GM12878 (cell line): Measurements from ENCODE around the gene TSPAN16. TPM values are rescaled to one million over a fixed set of nuclear protein-coding genes. Genes with fewer than 3 reads are reported as not detected.

Experiments
- ATAC-seq: fragments of 200-7000 bp; cut with Tn5 transposase; 3 replicates; pipeline ENCODE4 v1.9.1; 2020; ENCODE audit warnings: mild to moderate bottlenecking, moderate library complexity
- BruUV-seq: library from RNA; stranded (reverse); fragments of 400-500 nt; replicated peaks from 2 replicates; lab custom pipeline; 2021; lab: Mats Ljungman, UMichigan
- CTCF ChIA-PET: fragments of 300-600 bp; sonication (Branson Sonifier 250); formaldehyde crosslinking; extraction: SDS; loops from one replicate; lab custom pipeline; 2021; ENCODE audit warnings: inconsistent platforms; lab: Yijun Ruan, JAX
- POLR2A ChIA-PET: fragments of 350-600 bp; formaldehyde crosslinking; extraction: SDS; loops from one replicate; lab custom pipeline; 2021; ENCODE audit warnings: inconsistent platforms; lab: Charles Lee
- RAD21 ChIA-PET: fragments of 300-600 bp; sonication (Branson Sonifier 250); formaldehyde crosslinking; loops from one replicate; lab custom pipeline; 2023; ENCODE audit warnings: antibody characterized with exemption; ENCODE audit not compliant: unreplicated experiment; lab: Charles Lee
- SMC1A ChIA-PET: fragments of 300-600 bp; sonication (Branson Sonifier 250); formaldehyde crosslinking; loops from one replicate; lab custom pipeline; 2023; ENCODE audit not compliant: unreplicated experiment, uncharacterized antibody; lab: Charles Lee
- DNase-seq: peaks from one replicate; pipeline ENCODE4 v3.0.0-alpha.2; 2011; ENCODE audit warnings: low read depth, low spot score
- FAIRE-seq: peaks from 3 replicates; lab custom pipeline; 2011; peaks lifted over from hg19 to GRCh38; lab: Jason Lieb, UNC
- H2AFZ ChIP-seq: 2 replicates; pipeline ENCODE4 v1.6.0; 2011; ENCODE audit warnings: low read depth, low read length, control low read depth; ENCODE audit not compliant: control insufficient read depth
- H3K27ac ChIP-seq: 2 replicates; pipeline ENCODE4 v1.5.1; 2011; ENCODE audit warnings: control low read depth; ENCODE audit not compliant: control insufficient read depth, insufficient read depth
- H3K27me3 ChIP-seq, 2 experiments: replicated peaks in 1 of 2; 2 replicates each; pipeline versions ENCODE4 v1.6.0 to v1.6.1; 2011; ENCODE audit warnings: low read length in 1 of 2; ENCODE audit not compliant: control insufficient read depth in 2 of 2, insufficient read depth in 2 of 2
- H3K36me3 ChIP-seq, 2 experiments: 2 replicates each; pipeline ENCODE4 v1.5.1; 2011; ENCODE audit warnings: low read length in 1 of 2; ENCODE audit not compliant: control insufficient read depth in 2 of 2, insufficient read depth in 2 of 2
- H3K4me1 ChIP-seq: 2 replicates; pipeline ENCODE4 v1.6.1; 2011; ENCODE audit warnings: mild to moderate bottlenecking, low read length, moderate library complexity, mixed read lengths; ENCODE audit not compliant: control insufficient read depth, insufficient read depth
- H3K4me2 ChIP-seq: 2 replicates; pipeline ENCODE4 v1.6.0; 2011; ENCODE audit warnings: control low read depth; ENCODE audit not compliant: control insufficient read depth, insufficient read depth
- H3K4me3 ChIP-seq: fragments of 200-600 bp; sonication (generic); 2 replicates; pipeline ENCODE4 v1.5.1; 2016
- H3K79me2 ChIP-seq: 2 replicates; pipeline ENCODE4 v1.6.0; 2011; ENCODE audit warnings: low read length; ENCODE audit not compliant: control insufficient read depth, insufficient read depth
- H3K9ac ChIP-seq: 2 replicates; pipeline ENCODE4 v1.8.0; 2011; ENCODE audit warnings: low read length, control low read depth, mixed read lengths; ENCODE audit not compliant: control insufficient read depth, insufficient read depth
- H3K9me3 ChIP-seq: replicated peaks from 3 replicates; pipeline ENCODE4 v1.5.1; 2011; ENCODE audit warnings: mild to moderate bottlenecking, low read length; ENCODE audit not compliant: control insufficient read depth, insufficient read depth
- H4K20me1 ChIP-seq: 2 replicates; pipeline ENCODE4 v1.6.0; 2011; ENCODE audit not compliant: control insufficient read depth, insufficient read depth
- CBFB ChIP-seq: IDR thresholded peaks from 2 replicates; pipeline ENCODE4 v1.6.1; 2016; ENCODE audit warnings: antibody characterized with exemption, low read depth
- ETV6 ChIP-seq, 2 experiments: fragments of 450-650 bp in 1 of 2; IDR thresholded peaks in 1 of 2; conservative IDR thresholded peaks in 1 of 2; 2 replicates each; pipeline ENCODE4 v1.6.1; 2014; ENCODE audit warnings: antibody characterized with exemption in 1 of 2, borderline replicate concordance in 1 of 2, low read depth in 1 of 2, mild to moderate bottlenecking in 1 of 2, moderate library complexity in 1 of 2
- FOS ChIP-seq: IDR thresholded peaks from 3 replicates; pipeline ENCODE4 v1.6.1; 2011; ENCODE audit warnings: borderline replicate concordance; ENCODE audit not compliant: insufficient read length; ENCODE audit errors: extremely low read depth
- NR2C1 ChIP-seq: fragments of 450-650 bp; IDR thresholded peaks from 2 replicates; pipeline ENCODE4 v1.6.1; 2017; ENCODE audit warnings: antibody characterized with exemption, mild to moderate bottlenecking, moderate library complexity
- RBBP5 ChIP-seq: fragments of 200-600 bp; sonication (generic); conservative IDR thresholded peaks from 2 replicates; pipeline ENCODE4 v1.6.1; 2016
- RFX5 ChIP-seq: IDR thresholded peaks from 2 replicates; pipeline ENCODE4 v1.6.1; 2011; ENCODE audit warnings: low read depth, low read length, improper control_type of control experiment
- RUNX3 ChIP-seq: IDR thresholded peaks from 2 replicates; pipeline ENCODE4 v1.6.1; 2012; ENCODE audit warnings: low read length, inconsistent platforms
- STAT1 ChIP-seq: fragments of 450-650 bp; conservative IDR thresholded peaks from 2 replicates; pipeline ENCODE4 v1.6.1; 2014; ENCODE audit warnings: antibody characterized with exemption, mild to moderate bottlenecking
- WGBS: methylation state at CpG from one replicate; pipeline ENCODE4 v1.1.6; 2016; ENCODE audit warnings: low lambda C conversion rate; ENCODE audit not compliant: insufficient replicate concordance, insufficient coverage; ENCODE audit errors: missing lambda C conversion rate; 5-methylcytosine and 5-hydroxymethylcytosine counted together
- in situ Hi-C: fragments of 300-500 bp; cut with MboI; formaldehyde crosslinking; loops from 9 replicates; pipeline ENCODE4 v1.14.3; 2018; ENCODE audit warnings: mixed read lengths
- intact Hi-C: fragments of 100-400 bp; cut with micrococcal nuclease; formaldehyde crosslinking; loops from one replicate; pipeline ENCODE4 v1.14.2; 2022; ENCODE audit not compliant: unreplicated experiment
- polyA plus RNA-seq, 11 experiments: library from polyadenylated mRNA; depleted of rRNA in 4 of 11; unstranded in 6 of 11; stranded (reverse) in 5 of 11; fragments of >200 nt; fragmentation: Nextera tagmentation in 4 of 11; fragmentation: Illumina TruSeq in 1 of 11; extraction: Ambion mirVana in 4 of 11; extraction: Trizol in 1 of 11; gene quantifications; 1 replicate in 1 of 11; 2 replicates in 10 of 11; pipeline versions ENCODE4 v1.2.1 to v1.2.3, GENCODE V29; 2011 to 2016; ENCODE audit warnings: inconsistent platforms in 2 of 11, missing spikeins in 2 of 11, low read depth in 1 of 11
- total RNA-seq, 4 experiments: library from RNA; depleted of rRNA in 3 of 4; stranded (reverse); fragments of >200 nt in 3 of 4; fragmentation: Illumina TruSeq in 1 of 4; extraction: Trizol in 1 of 4; gene quantifications; 2 replicates each; pipeline versions ENCODE4 v1.2.1 to v1.2.3, GENCODE V29; 2013 to 2021
- TF ChIP-seq, protein P1 (sequence below): IDR thresholded peaks from 2 replicates; pipeline ENCODE4 v1.6.1; 2012; ENCODE audit warnings: low read depth, low read length, improper control_type of control experiment
- TF ChIP-seq, protein P2 (sequence below): IDR thresholded peaks from 2 replicates; pipeline ENCODE4 v1.6.1; 2011; ENCODE audit warnings: borderline replicate concordance, low read depth, mild to moderate bottlenecking, moderate library complexity, mixed read lengths, low read length; ENCODE audit not compliant: insufficient read depth; ENCODE audit errors: extremely low read length
- TF ChIP-seq, protein P3 (sequence below): fragments of 450-650 bp; formaldehyde crosslinking; IDR thresholded peaks from 2 replicates; pipeline ENCODE4 v1.4.0; 2022; ENCODE audit warnings: mild to moderate bottlenecking, moderate library complexity
- TF ChIP-seq, protein P4 (sequence below): IDR thresholded peaks from 2 replicates; pipeline ENCODE4 v1.6.1; 2012; ENCODE audit warnings: low read depth, low read length, improper control_type of control experiment
- TF ChIP-seq, protein P5 (sequence below): IDR thresholded peaks from 2 replicates; pipeline ENCODE4 v1.6.1; 2011; ENCODE audit warnings: low read depth, low read length, improper control_type of control experiment, borderline replicate concordance
- TF ChIP-seq, protein P6 (sequence below): fragments of 450-650 bp; conservative IDR thresholded peaks from 2 replicates; pipeline ENCODE4 v1.6.1; 2017; ENCODE audit warnings: mild to moderate bottlenecking, moderate library complexity

Gene TSPAN16
- total and polyA plus RNA-seq, 10 of the 15 experiments (the other 5 are each of a cell fraction or from before 2014, with no cell fraction given), result not detected

DNA sequence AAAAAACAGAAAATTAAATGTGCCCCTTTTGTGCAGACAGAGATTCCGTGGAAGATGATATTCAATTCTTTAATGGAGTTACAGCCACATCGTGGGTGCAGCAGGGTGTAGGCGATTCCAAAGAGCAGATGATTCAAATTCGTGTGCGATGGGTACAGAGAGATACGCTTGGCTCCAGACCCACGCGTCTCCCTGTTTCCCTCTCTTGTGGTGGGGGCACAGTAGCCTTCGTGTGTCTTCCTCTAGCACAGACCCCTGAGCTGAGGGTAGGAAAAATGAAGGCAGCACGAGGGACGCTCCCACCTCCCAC lies 4.8 kb downstream of the TSPAN16 start:
- intact Hi-C loops (no loop called here), in situ Hi-C loops (no loop called here)
- WGBS, result 49% methylated on average over 11 of the region's 11 CpGs
- ATAC-seq, result no peak
- Histone ChIP-seq H3K9me3 (no peaks in the 10 kb centered on the region), H3K9ac (no peak overlapping the region), H3K4me2 (no peak overlapping the region), H3K27me3 (no peaks in the 10 kb centered on the region), H2AFZ (no peak overlapping the region), H3K36me3 (no peaks in the 10 kb centered on the region), H4K20me1 (no peaks in the 10 kb centered on the region), H3K4me1 (no peaks in the 10 kb centered on the region), H3K27ac (no peak overlapping the region), H3K4me3 (no peak overlapping the region), H3K79me2 (no peaks in the 10 kb centered on the region)
- POLR2A ChIA-PET, result no interaction called here
- CTCF ChIA-PET, result no interaction called here
- BruUV-seq, result no TSS peak
- FAIRE-seq, result no peak
- TF ChIP-seq, protein P1, sequence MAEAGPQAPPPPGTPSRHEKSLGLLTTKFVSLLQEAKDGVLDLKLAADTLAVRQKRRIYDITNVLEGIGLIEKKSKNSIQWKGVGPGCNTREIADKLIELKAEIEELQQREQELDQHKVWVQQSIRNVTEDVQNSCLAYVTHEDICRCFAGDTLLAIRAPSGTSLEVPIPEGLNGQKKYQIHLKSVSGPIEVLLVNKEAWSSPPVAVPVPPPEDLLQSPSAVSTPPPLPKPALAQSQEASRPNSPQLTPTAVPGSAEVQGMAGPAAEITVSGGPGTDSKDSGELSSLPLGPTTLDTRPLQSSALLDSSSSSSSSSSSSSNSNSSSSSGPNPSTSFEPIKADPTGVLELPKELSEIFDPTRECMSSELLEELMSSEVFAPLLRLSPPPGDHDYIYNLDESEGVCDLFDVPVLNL, result no peak
- TF ChIP-seq RUNX3 (no peak), ETV6 (conservative IDR thresholded peaks at IDR 0.05 in 1 of 2, IDR thresholded peaks at IDR 0.05 in 1 of 2; ENCODE audit: borderline replicate concordance in 1 of 2, low read depth in 1 of 2) (no peak), CBFB (no peak), RBBP5 (no peak), FOS (no peak), STAT1 (no peak), RFX5 (no peak), NR2C1 (no peak)
- TF ChIP-seq, protein P2, sequence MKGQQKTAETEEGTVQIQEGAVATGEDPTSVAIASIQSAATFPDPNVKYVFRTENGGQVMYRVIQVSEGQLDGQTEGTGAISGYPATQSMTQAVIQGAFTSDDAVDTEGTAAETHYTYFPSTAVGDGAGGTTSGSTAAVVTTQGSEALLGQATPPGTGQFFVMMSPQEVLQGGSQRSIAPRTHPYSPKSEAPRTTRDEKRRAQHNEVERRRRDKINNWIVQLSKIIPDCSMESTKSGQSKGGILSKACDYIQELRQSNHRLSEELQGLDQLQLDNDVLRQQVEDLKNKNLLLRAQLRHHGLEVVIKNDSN, result no peak
- TF ChIP-seq, protein P3, sequence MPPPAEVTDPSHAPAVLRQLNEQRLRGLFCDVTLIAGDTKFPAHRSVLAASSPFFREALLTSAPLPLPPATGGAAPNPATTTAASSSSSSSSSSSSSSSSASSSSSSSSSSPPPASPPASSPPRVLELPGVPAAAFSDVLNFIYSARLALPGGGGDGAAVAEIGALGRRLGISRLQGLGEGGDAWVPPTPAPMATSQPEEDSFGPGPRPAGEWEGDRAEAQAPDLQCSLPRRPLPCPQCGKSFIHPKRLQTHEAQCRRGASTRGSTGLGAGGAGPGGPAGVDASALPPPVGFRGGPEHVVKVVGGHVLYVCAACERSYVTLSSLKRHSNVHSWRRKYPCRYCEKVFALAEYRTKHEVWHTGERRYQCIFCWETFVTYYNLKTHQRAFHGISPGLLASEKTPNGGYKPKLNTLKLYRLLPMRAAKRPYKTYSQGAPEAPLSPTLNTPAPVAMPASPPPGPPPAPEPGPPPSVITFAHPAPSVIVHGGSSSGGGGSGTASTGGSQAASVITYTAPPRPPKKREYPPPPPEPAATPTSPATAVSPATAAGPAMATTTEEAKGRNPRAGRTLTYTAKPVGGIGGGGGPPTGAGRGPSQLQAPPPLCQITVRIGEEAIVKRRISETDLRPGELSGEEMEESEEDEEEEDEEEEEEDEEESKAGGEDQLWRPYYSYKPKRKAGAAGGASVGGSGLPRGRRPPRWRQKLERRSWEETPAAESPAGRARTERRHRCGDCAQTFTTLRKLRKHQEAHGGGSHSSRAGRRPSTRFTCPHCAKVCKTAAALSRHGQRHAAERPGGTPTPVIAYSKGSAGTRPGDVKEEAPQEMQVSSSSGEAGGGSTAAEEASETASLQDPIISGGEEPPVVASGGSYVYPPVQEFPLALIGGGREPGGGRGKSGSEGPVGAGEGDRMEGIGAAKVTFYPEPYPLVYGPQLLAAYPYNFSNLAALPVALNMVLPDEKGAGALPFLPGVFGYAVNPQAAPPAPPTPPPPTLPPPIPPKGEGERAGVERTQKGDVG (CRISPR knock-in tag), result no peak
- TF ChIP-seq, protein P4, sequence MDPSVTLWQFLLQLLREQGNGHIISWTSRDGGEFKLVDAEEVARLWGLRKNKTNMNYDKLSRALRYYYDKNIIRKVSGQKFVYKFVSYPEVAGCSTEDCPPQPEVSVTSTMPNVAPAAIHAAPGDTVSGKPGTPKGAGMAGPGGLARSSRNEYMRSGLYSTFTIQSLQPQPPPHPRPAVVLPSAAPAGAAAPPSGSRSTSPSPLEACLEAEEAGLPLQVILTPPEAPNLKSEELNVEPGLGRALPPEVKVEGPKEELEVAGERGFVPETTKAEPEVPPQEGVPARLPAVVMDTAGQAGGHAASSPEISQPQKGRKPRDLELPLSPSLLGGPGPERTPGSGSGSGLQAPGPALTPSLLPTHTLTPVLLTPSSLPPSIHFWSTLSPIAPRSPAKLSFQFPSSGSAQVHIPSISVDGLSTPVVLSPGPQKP, result no peak
- TF ChIP-seq, protein P5, sequence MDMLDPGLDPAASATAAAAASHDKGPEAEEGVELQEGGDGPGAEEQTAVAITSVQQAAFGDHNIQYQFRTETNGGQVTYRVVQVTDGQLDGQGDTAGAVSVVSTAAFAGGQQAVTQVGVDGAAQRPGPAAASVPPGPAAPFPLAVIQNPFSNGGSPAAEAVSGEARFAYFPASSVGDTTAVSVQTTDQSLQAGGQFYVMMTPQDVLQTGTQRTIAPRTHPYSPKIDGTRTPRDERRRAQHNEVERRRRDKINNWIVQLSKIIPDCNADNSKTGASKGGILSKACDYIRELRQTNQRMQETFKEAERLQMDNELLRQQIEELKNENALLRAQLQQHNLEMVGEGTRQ, result no peak
- TF ChIP-seq, protein P6, sequence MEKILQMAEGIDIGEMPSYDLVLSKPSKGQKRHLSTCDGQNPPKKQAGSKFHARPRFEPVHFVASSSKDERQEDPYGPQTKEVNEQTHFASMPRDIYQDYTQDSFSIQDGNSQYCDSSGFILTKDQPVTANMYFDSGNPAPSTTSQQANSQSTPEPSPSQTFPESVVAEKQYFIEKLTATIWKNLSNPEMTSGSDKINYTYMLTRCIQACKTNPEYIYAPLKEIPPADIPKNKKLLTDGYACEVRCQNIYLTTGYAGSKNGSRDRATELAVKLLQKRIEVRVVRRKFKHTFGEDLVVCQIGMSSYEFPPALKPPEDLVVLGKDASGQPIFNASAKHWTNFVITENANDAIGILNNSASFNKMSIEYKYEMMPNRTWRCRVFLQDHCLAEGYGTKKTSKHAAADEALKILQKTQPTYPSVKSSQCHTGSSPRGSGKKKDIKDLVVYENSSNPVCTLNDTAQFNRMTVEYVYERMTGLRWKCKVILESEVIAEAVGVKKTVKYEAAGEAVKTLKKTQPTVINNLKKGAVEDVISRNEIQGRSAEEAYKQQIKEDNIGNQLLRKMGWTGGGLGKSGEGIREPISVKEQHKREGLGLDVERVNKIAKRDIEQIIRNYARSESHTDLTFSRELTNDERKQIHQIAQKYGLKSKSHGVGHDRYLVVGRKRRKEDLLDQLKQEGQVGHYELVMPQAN, result no peak
- SMC1A ChIA-PET, result no interaction called here
- DNase-seq, result no peak
- RAD21 ChIA-PET, result interaction anchor here (0.7 kb wide), 1 partner anchor 98 kb away, joined by 3 read pairs; no protein-coding TSS in a partner anchor
